Kidney (tissue), 14 donors: Measurements from ENCODE around the gene BMERB1. TPM values are rescaled to one million over a fixed set of nuclear protein-coding genes. Genes with fewer than 3 reads are reported as not detected.

Experiments
- DNase-seq, 5 donors: peaks; one replicate each; pipeline ENCODE4 v3.0.0-alpha.2; 2013 to 2020
- FAIRE-seq: peaks from 2 replicates; lab custom pipeline; 2012; peaks lifted over from hg19 to GRCh38; lab: Jason Lieb, UNC
- H3K27ac ChIP-seq, 2 donors: one replicate each; pipeline ENCODE4 v1.7.0; 2013; ENCODE audit warnings: low read depth in 2 of 2, low read length in 2 of 2, inconsistent platforms in 1 of 2
- H3K27me3 ChIP-seq: one replicate; pipeline ENCODE4 v1.7.1; 2013; ENCODE audit warnings: low read length, inconsistent platforms; ENCODE audit not compliant: control insufficient read depth, insufficient read depth
- H3K36me3 ChIP-seq, 3 donors: one replicate each; pipeline versions ENCODE4 v1.7.0 to v1.7.1; 2013; ENCODE audit warnings: low read length in 3 of 3, control low read depth in 1 of 3, inconsistent platforms in 1 of 3; ENCODE audit not compliant: insufficient read depth in 3 of 3, control insufficient read depth in 2 of 3
- H3K4me1 ChIP-seq, 3 donors: one replicate each; pipeline versions ENCODE4 v1.7.0 to v1.7.1; 2013; ENCODE audit warnings: low read length in 3 of 3, inconsistent platforms in 1 of 3, low read depth in 1 of 3; ENCODE audit not compliant: control insufficient read depth in 2 of 3, insufficient read depth in 2 of 3
- H3K4me3 ChIP-seq, 3 donors: one replicate each; pipeline versions ENCODE4 v1.7.0 to v1.8.1; 2013; ENCODE audit warnings: low read length in 3 of 3, control low read depth in 1 of 3, inconsistent platforms in 1 of 3
- H3K9ac ChIP-seq, 3 donors: one replicate each; pipeline versions ENCODE4 v1.7.0 to v1.7.1; 2013; ENCODE audit warnings: low read length in 3 of 3, control low read depth in 1 of 3, inconsistent platforms in 1 of 3
- H3K9me3 ChIP-seq, 3 donors: one replicate each; pipeline versions ENCODE4 v1.7.0 to v1.7.1; 2013; ENCODE audit warnings: low read length in 3 of 3, control low read depth in 1 of 3, inconsistent platforms in 1 of 3; ENCODE audit not compliant: control insufficient read depth in 2 of 3, insufficient read depth in 1 of 3
- CTCF ChIP-seq: IDR thresholded peaks from 3 replicates; pipeline ENCODE4 v1.5.1; 2012; ENCODE audit warnings: mild to moderate bottlenecking, moderate library complexity, borderline replicate concordance; ENCODE audit not compliant: insufficient read depth; ENCODE audit errors: extremely low read depth
- intact Hi-C: fragments of 100-400 bp; cut with DNase I; formaldehyde crosslinking; loops from one replicate; pipeline ENCODE4 v1.11.1; 2022
- polyA plus RNA-seq: library from polyadenylated mRNA; stranded (reverse); fragments of 350-450 nt; fragmentation: Illumina TruSeq; extraction: RNeasy Lipid Tissue Mini Kit (QIAGEN cat#74804); gene quantifications from one replicate; pipeline ENCODE4 v1.2.3, GENCODE V29; 2014; ENCODE audit warnings: low read depth, low replicate concordance; ENCODE audit not compliant: insufficient read depth
- total RNA-seq: library from RNA; stranded (reverse); fragmentation: NEBNext Ultra II Directional; extraction: Animal tissue kit (Norgen Biotek cat#: 25700); gene quantifications from one replicate; pipeline ENCODE4 v1.2.1, GENCODE V29; 2021
- donor health status: control.
- donor health status: control.
- donor health status: control.
- donor health status: control.
- donor health status: control.
- donor health status: DM: yes; HTN: yes; CAD: no.
- donor health status: Normal renal cell carcinoma (clear cell type).

BMERB1 gene
- total and polyA plus RNA-seq, 2 donors from 2014 or later = 33.4 to 48.8 TPM

- no peak for TF ChIP-seq CTCF
- Histone ChIP-seq H3K4me3 (no peak overlapping the region), H3K27me3 (no peaks in the 10 kb centered on the region), H3K27ac (no peak overlapping the region), H3K9me3 (peaks cover 0 to 6% (median 0%) of the 10 kb centered on the region in 3 donors), H3K36me3 (no peaks in the 10 kb centered on the region), H3K9ac (no peak overlapping the region), H3K4me1 (no peaks in the 10 kb centered on the region)
- no peak for DNase-seq
- no peak for FAIRE-seq
- intact Hi-C loops = no loop called here
These were observed 113.3 kb downstream of the BMERB1 start for GRCh38 chr16:15547768-15548096.

DNA sequence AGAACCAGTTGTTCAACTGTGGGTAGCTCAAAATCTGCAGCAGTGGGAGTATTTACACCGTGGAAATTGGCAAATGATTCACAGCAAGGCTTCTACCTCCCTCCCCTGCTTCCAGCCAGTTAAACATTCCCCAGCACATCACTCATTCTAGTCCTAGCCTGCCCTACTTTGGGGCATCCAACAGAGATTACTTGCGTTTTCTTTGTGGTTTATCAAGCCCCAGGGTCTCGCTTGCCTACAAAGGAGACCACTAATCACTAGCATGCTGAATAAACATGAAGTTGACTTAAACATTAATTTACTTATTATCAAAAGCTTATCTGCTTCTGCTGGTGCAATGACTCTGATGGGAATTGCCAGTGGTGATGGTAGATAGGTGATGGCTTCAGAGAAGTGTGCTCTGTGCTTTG is 114.1 kb downstream of the BMERB1 start:
- peak in 1 of 5 donors; percentile 23 for DNase-seq
- FAIRE-seq = no peak
- no peaks in the 10 kb centered on the region for H3K9me3 ChIP-seq
- H3K27ac ChIP-seq = no peak overlapping the region
- no peak for TF ChIP-seq CTCF
- H3K9ac ChIP-seq = no peak overlapping the region
- H3K4me1 ChIP-seq = no peaks in the 10 kb centered on the region
- H3K4me3 ChIP-seq = no peak overlapping the region
- H3K36me3 ChIP-seq = no peaks in the 10 kb centered on the region
- H3K27me3 ChIP-seq = no peaks in the 10 kb centered on the region
- intact Hi-C loops = no loop called here

- Histone ChIP-seq H3K9me3 (no peaks in the 10 kb centered on the region), H3K36me3 (no peaks in the 10 kb centered on the region), H3K4me3 (no peak overlapping the region), H3K9ac (no peak overlapping the region), H3K27ac (no peak overlapping the region), H3K27me3 (no peaks in the 10 kb centered on the region), H3K4me1 (no peaks in the 10 kb centered on the region)
- intact Hi-C loops = no loop called here
- no peak for TF ChIP-seq CTCF
- DNase-seq = no peak
- FAIRE-seq = no peak
These were observed 118.1 kb downstream of the BMERB1 start for GRCh38 chr16:15552507-15552906.

DNA sequence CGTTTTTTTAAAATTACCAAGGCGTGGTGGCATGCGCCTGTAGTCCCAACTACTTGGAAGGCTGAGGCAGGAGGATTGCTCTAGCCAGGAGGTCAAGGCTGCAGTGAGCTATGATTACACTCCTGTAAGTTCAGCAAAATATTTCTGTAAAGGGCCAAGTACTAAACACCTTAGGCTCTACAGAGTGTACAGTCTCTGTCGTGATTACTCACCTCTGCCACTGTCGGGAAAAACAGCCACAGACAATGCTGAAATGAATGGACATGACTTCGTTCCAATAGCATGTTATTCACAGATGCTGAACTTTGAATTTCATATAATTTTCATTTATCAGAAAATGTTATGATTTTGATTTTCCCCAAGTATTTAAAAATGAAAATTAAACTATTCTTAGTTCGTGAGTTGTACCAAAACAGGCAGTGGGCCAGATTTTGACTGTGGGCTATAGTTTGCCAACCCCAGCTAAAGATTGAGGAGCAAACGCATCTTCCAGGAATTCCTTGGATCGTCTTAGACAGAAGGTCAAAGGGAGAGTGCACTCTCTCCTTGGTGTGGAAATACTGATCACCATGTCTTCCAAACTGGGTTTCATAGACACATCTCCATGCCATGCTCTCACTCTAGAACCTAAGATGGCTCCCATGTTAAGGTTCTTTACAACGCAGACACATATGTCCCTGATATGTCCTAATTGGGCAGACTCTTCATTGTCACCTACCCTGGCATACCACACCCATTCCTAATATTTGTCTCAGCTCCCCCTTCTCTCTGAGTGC is 119.1 kb downstream of the BMERB1 start:
- FAIRE-seq = no peak
- intact Hi-C loops = no loop called here

More for the DNA sequence above, 119.1 kb downstream of the BMERB1 start:
- DNase-seq = no peak
- no peak overlapping the region for H3K4me3 ChIP-seq
- no peaks in the 10 kb centered on the region for H3K9me3 ChIP-seq
- H3K36me3 ChIP-seq = no peaks in the 10 kb centered on the region
- H3K4me1 ChIP-seq = no peaks in the 10 kb centered on the region
- no peaks in the 10 kb centered on the region for H3K27me3 ChIP-seq
- H3K27ac ChIP-seq = no peak overlapping the region
- TF ChIP-seq CTCF = no peak
- H3K9ac ChIP-seq = no peak overlapping the region
